Ishikawa (cell line): Measurements from ENCODE around the gene PRC1.

Source experiments
- CEBPB ChIP-seq: IDR thresholded peaks from 2 replicates; pipeline ENCODE4 v1.6.1; 2012
- CREB1 ChIP-seq: IDR thresholded peaks from 2 replicates; pipeline ENCODE4 v1.6.1; 2012; ENCODE audit warnings: low read depth
- EGR1 ChIP-seq: IDR thresholded peaks from 2 replicates; pipeline ENCODE4 v1.6.1; 2012
- EP300 ChIP-seq: IDR thresholded peaks from 2 replicates; pipeline ENCODE4 v1.6.1; 2012; ENCODE audit warnings: borderline replicate concordance
- FOXM1 ChIP-seq: IDR thresholded peaks from 2 replicates; pipeline ENCODE4 v1.6.1; 2012; ENCODE audit warnings: low read depth, borderline replicate concordance
- MAX ChIP-seq: IDR thresholded peaks from 2 replicates; pipeline ENCODE4 v1.6.1; 2012
- NFIC ChIP-seq: IDR thresholded peaks from 2 replicates; pipeline ENCODE4 v1.6.1; 2012
- RAD21 ChIP-seq: IDR thresholded peaks from 2 replicates; pipeline ENCODE4 v1.6.1; 2012; ENCODE audit warnings: low read depth
- REST ChIP-seq: IDR thresholded peaks from 2 replicates; pipeline ENCODE4 v1.6.1; 2012; ENCODE audit warnings: low read depth, mild to moderate bottlenecking
- TAF1 ChIP-seq: IDR thresholded peaks from 2 replicates; pipeline ENCODE4 v1.6.1; 2012; ENCODE audit warnings: low read depth, mild to moderate bottlenecking
- TCF12 ChIP-seq: IDR thresholded peaks from 2 replicates; pipeline ENCODE4 v1.6.1; 2012; ENCODE audit warnings: low read depth
- TEAD4 ChIP-seq: IDR thresholded peaks from 2 replicates; pipeline ENCODE4 v1.6.1; 2012
- USF1 ChIP-seq: IDR thresholded peaks from 2 replicates; pipeline ENCODE4 v1.6.1; 2012
- YY1 ChIP-seq: IDR thresholded peaks from 2 replicates; pipeline ENCODE4 v1.6.1; 2012; ENCODE audit warnings: low read depth
- ZBTB7A ChIP-seq: IDR thresholded peaks from 2 replicates; pipeline ENCODE4 v1.6.1; 2012; ENCODE audit warnings: low read depth

Gene PRC1

GRCh38 chr15:90982135-90982534 lies 12.2 kb downstream of the PRC1 start:
- TF ChIP-seq USF1 (no peak), YY1 (no peak), CEBPB (peak; percentile 33; the same call in 1 of the 2 replicates), TEAD4 (no peak)

GRCh38 chr15:90981681-90982080 lies 12.7 kb downstream of the PRC1 start:
- TF ChIP-seq TAF1 (no peak), USF1 (no peak), EP300 (no peak), FOXM1 (no peak), NFIC (no peak), REST (no peak), MAX (no peak), RAD21 (no peak), CEBPB (no peak), ZBTB7A (no peak), TEAD4 (no peak)

GRCh38 chr15:90979582-90979981 lies 14.8 kb downstream of the PRC1 start:
- TF ChIP-seq EP300 = no peak
- no peak for TF ChIP-seq REST
- no peak for TF ChIP-seq TEAD4
- no peak for TF ChIP-seq CREB1
- no peak for TF ChIP-seq MAX
- no peak for TF ChIP-seq YY1
- TF ChIP-seq RAD21 = no peak
- no peak for TF ChIP-seq FOXM1
- TF ChIP-seq TAF1 = no peak
- no peak for TF ChIP-seq CEBPB
- no peak for TF ChIP-seq NFIC
- no peak for TF ChIP-seq ZBTB7A
- TF ChIP-seq USF1 = no peak
- no peak for TF ChIP-seq TCF12
- no peak for TF ChIP-seq EGR1

- TF ChIP-seq RAD21 (no peak), CEBPB (no peak), TCF12 (no peak), MAX (no peak), USF1 (no peak)
Observed at GRCh38 chr15:90974216-90974615, 20.1 kb downstream of the PRC1 start.

GRCh38 chr15:90972133-90972532 lies 22.2 kb downstream of the PRC1 start:
- TF ChIP-seq ZBTB7A = no peak
- no peak for TF ChIP-seq CREB1
- TF ChIP-seq NFIC = no peak
- TF ChIP-seq YY1 = no peak
- no peak for TF ChIP-seq RAD21
- no peak for TF ChIP-seq EGR1
- TF ChIP-seq TCF12 = no peak
- TF ChIP-seq TEAD4 = no peak
- TF ChIP-seq EP300 = no peak
- no peak for TF ChIP-seq TAF1
- TF ChIP-seq MAX = no peak
- TF ChIP-seq REST = no peak
- TF ChIP-seq CEBPB = no peak
